Endothelial cell of umbilical vein (primary cell): ENCODE data around the gene EXOC3. TPM values are rescaled to one million over a fixed set of nuclear protein-coding genes. Genes with fewer than 3 reads are reported as not detected.

Experiments used
- BruUV-seq: library from RNA; stranded (reverse); fragments of 400-500 nt; replicated peaks from 2 replicates; lab custom pipeline; 2021; lab: Mats Ljungman, UMichigan
- CTCF ChIA-PET: fragments of 300-600, 350-600 bp; sonication (Branson Sonifier 250); formaldehyde crosslinking; loops from one replicate; lab custom pipeline; 2021; ENCODE audit warnings: antibody characterized with exemption, inconsistent platforms; lab: Charles Lee
- POLR2A ChIA-PET: fragments of 300-600, 350-600 bp; sonication (Branson Sonifier 250); formaldehyde crosslinking; loops from one replicate; lab custom pipeline; 2021; ENCODE audit warnings: antibody characterized with exemption, inconsistent platforms; lab: Charles Lee
- DNase-seq: peaks from one replicate; pipeline ENCODE4 v3.0.0-alpha.2; 2011; ENCODE audit warnings: low read depth, low spot score
- FAIRE-seq: peaks from 2 replicates; lab custom pipeline; 2011; peaks lifted over from hg19 to GRCh38; lab: Jason Lieb, UNC
- H2AFZ ChIP-seq: 2 replicates; pipeline ENCODE4 v1.6.0; 2012; ENCODE audit warnings: low read depth, low read length, control low read depth, inconsistent platforms
- H3K27ac ChIP-seq: 2 replicates; pipeline ENCODE4 v1.5.1; 2011; ENCODE audit warnings: low read depth, mild to moderate bottlenecking, control low read depth, low read length, moderate library complexity; ENCODE audit not compliant: insufficient read depth
- H3K27me3 ChIP-seq, 2 experiments: 2 replicates each; pipeline versions ENCODE4 v1.6.0 to v1.6.1; 2011; ENCODE audit warnings: low read length in 2 of 2, mixed read lengths in 1 of 2; ENCODE audit not compliant: control insufficient read depth in 2 of 2, insufficient read depth in 2 of 2
- H3K36me3 ChIP-seq, 2 experiments: 2 replicates in 1 of 2; 3 replicates in 1 of 2; pipeline ENCODE4 v1.5.1; 2011; ENCODE audit warnings: low read length in 2 of 2, mild to moderate bottlenecking in 1 of 2, moderate library complexity in 1 of 2; ENCODE audit not compliant: control insufficient read depth in 2 of 2, insufficient read depth in 2 of 2; ENCODE audit errors: extremely low read depth in 1 of 2
- H3K4me1 ChIP-seq: 3 replicates; pipeline ENCODE4 v1.5.1; 2011; ENCODE audit warnings: mild to moderate bottlenecking, low read length; ENCODE audit not compliant: control insufficient read depth, insufficient read depth; ENCODE audit errors: extremely low read depth
- H3K4me2 ChIP-seq: 2 replicates; pipeline ENCODE4 v1.6.1; 2011; ENCODE audit warnings: low read length, control low read depth, mixed read lengths; ENCODE audit not compliant: insufficient read depth
- H3K4me3 ChIP-seq, 3 experiments: fragments of 200-600 bp in 1 of 3; sonication (generic), shearing (Covaris generic) in 1 of 3; replicated peaks in 1 of 3; 2 replicates each; pipeline ENCODE4 v1.5.1; 2011 to 2016; ENCODE audit warnings: control low read depth in 3 of 3, low read length in 3 of 3, mild to moderate bottlenecking in 2 of 3, inconsistent platforms in 1 of 3, low read depth in 1 of 3, moderate library complexity in 1 of 3; ENCODE audit not compliant: insufficient read depth in 1 of 3
- H3K79me2 ChIP-seq: 2 replicates; pipeline ENCODE4 v1.6.0; 2012; ENCODE audit warnings: low read length, inconsistent platforms; ENCODE audit not compliant: control insufficient read depth, insufficient read depth
- H3K9ac ChIP-seq: replicated peaks from 2 replicates; pipeline ENCODE3; 2011; ENCODE audit warnings: low read length, control low read depth; ENCODE audit not compliant: insufficient read depth; ENCODE audit errors: extremely low read depth
- H3K9me1 ChIP-seq: replicated peaks from 3 replicates; pipeline ENCODE4 v1.6.0; 2011; ENCODE audit warnings: mild to moderate bottlenecking, low read length; ENCODE audit not compliant: control insufficient read depth, insufficient read depth; ENCODE audit errors: extremely low read depth
- H3K9me3 ChIP-seq: replicated peaks from 2 replicates; pipeline ENCODE4 v1.5.1; 2012; ENCODE audit warnings: low read length, inconsistent platforms; ENCODE audit not compliant: control insufficient read depth, insufficient read depth
- H4K20me1 ChIP-seq: replicated peaks from 2 replicates; pipeline ENCODE3; 2011; ENCODE audit warnings: mild to moderate bottlenecking, low read length; ENCODE audit not compliant: control insufficient read depth, insufficient read depth; ENCODE audit errors: extremely low read depth
- CTCF ChIP-seq, 2 donors: IDR thresholded peaks; 1 replicate in 1 of 2; 2 replicates in 1 of 2; pipeline ENCODE4 v1.5.1; 2011; ENCODE audit warnings: low read length in 2 of 2, mild to moderate bottlenecking in 2 of 2, moderate library complexity in 2 of 2, control low read depth in 1 of 2, inconsistent platforms in 1 of 2, low read depth in 1 of 2; ENCODE audit not compliant: insufficient read depth in 1 of 2; ENCODE audit errors: extremely low read depth in 1 of 2
- EZH2 ChIP-seq: IDR thresholded peaks from 2 replicates; pipeline ENCODE4 v1.6.1; 2012; ENCODE audit warnings: borderline replicate concordance, low read depth, mild to moderate bottlenecking, moderate library complexity, low read length, inconsistent platforms; ENCODE audit not compliant: severe bottlenecking
- FOS ChIP-seq: IDR thresholded peaks from 2 replicates; pipeline ENCODE4 v1.6.1; 2011; ENCODE audit warnings: mild to moderate bottlenecking, low read length, moderate library complexity, borderline replicate concordance; ENCODE audit not compliant: insufficient read depth
- GATA2 ChIP-seq: IDR thresholded peaks from 2 replicates; pipeline ENCODE4 v1.7.0; 2011; ENCODE audit warnings: low read depth, mild to moderate bottlenecking, moderate library complexity, mixed read lengths, low read length; ENCODE audit not compliant: insufficient read length, insufficient read depth
- JUN ChIP-seq: IDR thresholded peaks from 2 replicates; pipeline ENCODE4 v1.6.1; 2011; ENCODE audit warnings: borderline replicate concordance, low read depth; ENCODE audit not compliant: insufficient read length, insufficient read depth
- MAX ChIP-seq: IDR thresholded peaks from 2 replicates; pipeline ENCODE4 v1.6.1; 2011; ENCODE audit not compliant: insufficient read depth, insufficient read length
- MYC ChIP-seq: IDR thresholded peaks from one replicate; pipeline ENCODE4 v1.6.1; 2011; ENCODE audit warnings: mild to moderate bottlenecking, low read depth, low read length
- POLR2A ChIP-seq: IDR thresholded peaks from 2 replicates; pipeline ENCODE4 v1.6.1; 2012; ENCODE audit warnings: low read depth, mild to moderate bottlenecking, control low read depth, low read length
- POLR2AphosphoS5 ChIP-seq: IDR thresholded peaks from 2 replicates; pipeline ENCODE4 v1.6.1; 2012; ENCODE audit warnings: low read depth, mild to moderate bottlenecking, control low read depth, low read length, moderate library complexity; ENCODE audit not compliant: insufficient read depth
- dilution Hi-C: fragments of 300-500 bp; cut with MboI; formaldehyde crosslinking; loops from one replicate; pipeline ENCODE4 v1.15.0; 2019; ENCODE audit warnings: low sequenced_read_pairs; ENCODE audit not compliant: extremely low pct_ligation_motif_present
- intact Hi-C: fragments of 100-400 bp; cut with micrococcal nuclease; formaldehyde crosslinking; loops from one replicate; pipeline ENCODE4 v1.10.0; 2022
- polyA plus RNA-seq, 4 experiments: library from polyadenylated mRNA; depleted of rRNA in 3 of 4; stranded (reverse) in 3 of 4; unstranded in 1 of 4; fragments of >200 nt; gene quantifications; 2 replicates each; pipeline versions ENCODE4 v1.2.1 to v1.2.3, GENCODE V29; 2011 to 2012; ENCODE audit warnings: missing spikeins in 1 of 4
- total RNA-seq: library from RNA; stranded (reverse); gene quantifications from 2 replicates; pipeline ENCODE4 v1.2.3, GENCODE V29; 2021

The EXOC3 gene
- total and polyA plus RNA-seq, 2 donors (not counting 3 experiments of a cell fraction or from before 2014, with no cell fraction given) = 26.4 to 52.9 TPM

- Histone ChIP-seq H3K79me2 (no peaks in the 10 kb centered on the region), H3K4me1 (peaks cover 13% of the 10 kb centered on the region), H3K27ac (no peak overlapping the region), H3K9me3 (no peaks in the 10 kb centered on the region), H2AFZ (no peak overlapping the region), H3K4me2 (no peak overlapping the region), H3K9me1 (no peaks in the 10 kb centered on the region), H3K36me3 (no peaks in the 10 kb centered on the region), H3K4me3 (no peak overlapping the region), H4K20me1 (no peaks in the 10 kb centered on the region), H3K27me3 (no peaks in the 10 kb centered on the region), H3K9ac (no peak overlapping the region)
- ChIA-PET CTCF (interaction anchor here (1.5 kb wide), 1 partner anchor 21 kb away, joined by 3 read pairs; no protein-coding TSS in a partner anchor), POLR2A (no interaction called here)
- BruUV-seq = no TSS peak
- FAIRE-seq (no peak), DNase-seq (no peak)
- no peak for TF ChIP-seq GATA2
- TF ChIP-seq JUN = no peak
- no peak for TF ChIP-seq EZH2
- TF ChIP-seq MYC = no peak
- no peak for TF ChIP-seq POLR2AphosphoS5
- TF ChIP-seq POLR2A = no peak
- TF ChIP-seq CTCF (IDR thresholded peaks at IDR 0.05; ENCODE audit: extremely low read depth in 1 of 2, insufficient read depth in 1 of 2, low read depth in 1 of 2, low read length in 2 of 2) = no peak
- no peak for TF ChIP-seq MAX
- TF ChIP-seq FOS = no peak
- intact Hi-C loops (no loop called here), dilution Hi-C loops (no loop called here)
Observed at GRCh38 chr5:410911-411517, 32.0 kb upstream of the EXOC3 start.
